DMS 273 (cell line): ENCODE results near the gene EDN2.

Experiments used
- DNase-seq: peaks from one replicate; lab custom pipeline; 2025; ENCODE audit not compliant: unreplicated experiment; lab: John Stamatoyannopoulos, UW

Gene EDN2

GRCh38 chr1:41518471-41518870 is 34.0 kb upstream of the EDN2 start:
- DNase-seq: no peak

- no peak for DNase-seq
These were observed 32.6 kb upstream of the EDN2 start for GRCh38 chr1:41517062-41517438.

- peak; percentile 94 for DNase-seq
These were observed 31.9 kb upstream of the EDN2 start for GRCh38 chr1:41516168-41517061.

GRCh38 chr1:41515778-41516167 is 31.3 kb upstream of the EDN2 start:
- DNase-seq: no peak

GRCh38 chr1:41515131-41515678 is 30.7 kb upstream of the EDN2 start:
- DNase-seq: no peak

GRCh38 chr1:41514381-41514780 is 29.9 kb upstream of the EDN2 start:
- no peak for DNase-seq

GRCh38 chr1:41513383-41513735 is 28.9 kb upstream of the EDN2 start:
- peak; percentile 30 for DNase-seq

GRCh38 chr1:41512701-41513382 is 28.4 kb upstream of the EDN2 start:
- no peak for DNase-seq

- no peak for DNase-seq
These were observed 26.7 kb upstream of the EDN2 start for GRCh38 chr1:41511239-41511540.

GRCh38 chr1:41510531-41511238 is 26.2 kb upstream of the EDN2 start:
- no peak for DNase-seq

GRCh38 chr1:41509270-41509671 is 24.8 kb upstream of the EDN2 start:
- no peak for DNase-seq

- no peak for DNase-seq
These were observed 23.8 kb upstream of the EDN2 start for GRCh38 chr1:41508290-41508689.

GRCh38 chr1:41507836-41508235 is 23.4 kb upstream of the EDN2 start:
- no peak for DNase-seq

GRCh38 chr1:41507110-41507720 is 22.7 kb upstream of the EDN2 start:
- no peak for DNase-seq

- peak; percentile 66 for DNase-seq
These were observed 19.9 kb upstream of the EDN2 start for GRCh38 chr1:41504114-41505035.

- DNase-seq: no peak
These were observed 19.1 kb upstream of the EDN2 start for GRCh38 chr1:41503538-41504113.

GRCh38 chr1:41502912-41503311 is 18.4 kb upstream of the EDN2 start:
- DNase-seq: no peak

GRCh38 chr1:41501581-41501980 is 17.1 kb upstream of the EDN2 start:
- peak; percentile 97 for DNase-seq

- peak; percentile 67 for DNase-seq
These were observed 16.5 kb upstream of the EDN2 start for GRCh38 chr1:41500781-41501518.
